GM03348 (cell line): ENCODE results near the gene FBN2.
A peak's percentile ranks its signal among the peaks of the same experiment; 100 is the strongest.
"Not testable (repeated sequence)": the region's sequence is repeated elsewhere in the genome, so short reads cannot be mapped to it uniquely, and the experiment has no call there.

Experiments used
- DNase-seq: peaks from one replicate; pipeline ENCODE4 v3.0.0; 2012; ENCODE audit warnings: low spot score

FBN2 gene

DNA sequence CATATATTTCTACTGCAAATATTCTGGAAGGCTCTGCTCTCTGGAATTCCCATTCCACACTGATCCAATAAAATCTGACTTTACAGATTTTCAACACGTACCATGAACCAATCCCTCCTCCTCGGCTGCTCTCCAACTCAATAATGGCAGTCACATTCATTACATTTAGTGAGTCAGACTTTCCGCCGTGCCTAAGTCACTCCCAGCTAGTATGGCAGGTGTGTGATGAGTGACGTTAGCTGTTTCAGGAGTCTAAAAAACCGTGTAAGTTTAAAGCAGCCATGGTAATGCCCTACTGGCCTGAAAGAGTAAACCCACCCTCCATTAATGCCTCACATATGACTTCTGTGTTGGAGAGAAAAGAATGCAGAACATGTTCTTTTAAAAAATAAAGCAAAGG, 3.3 kb downstream of the FBN2 start:
- no peak for DNase-seq

- DNase-seq: no peak
These were observed 5.3 kb downstream of the FBN2 start for GRCh38 chr5:128532776-128533175.

GRCh38 chr5:128532127-128532526, 5.9 kb downstream of the FBN2 start:
- DNase-seq: no peak

DNA sequence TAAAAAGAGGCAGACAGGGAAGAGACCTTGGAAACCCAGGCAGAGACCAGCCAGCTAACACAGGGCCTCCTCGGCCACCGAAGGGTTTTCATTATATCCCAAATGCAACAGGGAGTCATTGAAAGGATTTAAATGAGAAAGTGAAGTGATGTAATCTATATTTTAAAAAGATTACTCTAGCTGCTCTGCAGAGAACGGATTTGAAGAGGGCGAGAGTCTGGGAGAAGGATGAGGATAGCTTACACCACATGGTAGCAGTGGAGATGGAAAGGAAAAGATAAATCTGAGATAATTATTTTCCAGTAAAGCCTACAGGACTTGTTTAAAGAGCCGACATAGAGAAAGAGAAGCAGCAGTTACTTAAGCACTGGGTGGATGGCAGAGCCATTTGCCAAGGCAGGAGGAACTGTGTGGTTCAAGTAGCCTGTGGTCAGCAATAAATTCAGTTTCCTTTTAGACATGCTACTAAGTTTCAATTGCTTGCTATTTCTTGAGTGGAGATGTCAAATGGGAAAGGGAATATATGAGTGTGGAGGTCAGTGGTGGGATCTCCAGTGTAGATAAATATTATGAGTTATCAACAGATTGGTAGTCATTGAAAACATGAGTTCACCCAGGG, 9.3 kb downstream of the FBN2 start:
- DNase-seq: no peak

GRCh38 chr5:128528126-128528525, 9.9 kb downstream of the FBN2 start:
- no peak for DNase-seq

DNA sequence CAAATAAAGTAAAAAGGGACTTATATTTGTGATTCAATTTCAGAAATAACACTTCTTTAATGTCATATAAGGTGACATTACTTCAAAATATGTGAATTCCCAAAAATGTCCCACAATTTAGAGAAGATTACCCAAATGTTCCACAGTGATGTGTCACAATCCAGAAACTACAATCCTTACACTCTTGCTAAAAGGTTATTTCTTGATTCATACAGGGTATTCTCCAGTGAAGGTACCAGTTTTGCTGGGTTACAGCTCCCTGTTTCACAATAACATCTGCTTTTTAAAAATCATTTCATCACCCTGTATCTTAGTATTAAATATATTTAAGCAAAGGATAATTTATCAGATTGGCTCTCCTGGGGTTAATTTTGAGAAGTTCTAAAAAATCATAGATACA, 11.0 kb downstream of the FBN2 start:
- no peak for DNase-seq

GRCh38 chr5:128522336-128522735, 15.7 kb downstream of the FBN2 start:
- DNase-seq: no peak

DNA sequence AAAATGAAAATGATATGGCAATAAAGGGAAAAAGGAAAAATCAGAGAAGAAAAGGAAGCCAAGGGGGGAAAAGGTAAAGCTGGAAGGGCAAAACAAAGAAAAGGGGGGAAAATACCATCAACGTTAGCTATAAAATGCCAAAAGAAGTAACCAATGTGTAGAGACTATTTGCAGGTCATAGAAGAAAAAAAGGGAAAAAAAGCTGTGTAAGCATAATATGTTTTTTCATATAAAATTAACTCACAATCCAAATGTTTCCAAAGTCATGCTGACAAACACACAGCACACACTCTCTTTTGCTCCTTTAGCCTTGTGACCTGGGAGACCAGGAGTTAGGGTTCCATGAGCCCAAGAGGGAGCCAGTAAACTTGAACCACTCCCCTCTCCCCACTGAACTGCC, 18.2 kb downstream of the FBN2 start:
- no peak for DNase-seq

DNA sequence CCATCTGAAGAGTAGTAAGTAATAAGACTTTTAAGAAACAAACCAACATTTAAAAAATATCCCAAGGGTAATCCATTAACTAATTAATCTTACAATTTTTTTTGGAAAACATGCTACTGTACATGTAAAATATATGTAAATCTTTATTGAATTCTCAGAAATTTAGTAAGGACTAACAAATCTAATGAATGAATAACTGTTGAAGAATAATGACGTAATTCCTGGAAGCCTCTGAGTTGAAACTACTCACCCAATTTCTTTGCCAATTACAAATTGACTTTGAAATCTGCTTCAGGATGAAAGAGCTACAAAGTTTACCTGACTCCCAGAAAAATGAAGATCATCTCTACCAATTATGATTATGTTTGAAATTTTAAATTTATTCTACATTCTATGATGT, 21.1 kb downstream of the FBN2 start:
- no peak for DNase-seq

DNA sequence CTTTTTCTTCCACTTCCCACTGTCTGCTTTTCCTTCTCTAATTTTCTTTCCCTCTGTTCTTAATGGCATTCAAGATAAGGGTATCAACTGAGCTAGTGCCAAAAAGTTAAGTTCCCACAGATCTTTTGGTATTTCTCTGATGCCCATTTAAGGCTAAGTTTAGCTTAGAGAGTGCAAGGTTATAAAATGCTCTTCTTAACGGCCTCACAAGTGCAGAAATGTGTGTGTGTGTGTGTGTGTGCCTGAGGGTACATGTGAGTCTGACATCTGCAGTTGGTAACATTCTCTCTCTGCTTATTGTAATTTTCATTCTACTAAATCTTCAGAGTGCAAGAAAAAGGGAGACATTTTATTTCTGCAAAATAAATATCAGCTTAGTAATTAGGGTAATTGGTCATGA, 24.2 kb downstream of the FBN2 start:
- DNase-seq: no peak

DNA sequence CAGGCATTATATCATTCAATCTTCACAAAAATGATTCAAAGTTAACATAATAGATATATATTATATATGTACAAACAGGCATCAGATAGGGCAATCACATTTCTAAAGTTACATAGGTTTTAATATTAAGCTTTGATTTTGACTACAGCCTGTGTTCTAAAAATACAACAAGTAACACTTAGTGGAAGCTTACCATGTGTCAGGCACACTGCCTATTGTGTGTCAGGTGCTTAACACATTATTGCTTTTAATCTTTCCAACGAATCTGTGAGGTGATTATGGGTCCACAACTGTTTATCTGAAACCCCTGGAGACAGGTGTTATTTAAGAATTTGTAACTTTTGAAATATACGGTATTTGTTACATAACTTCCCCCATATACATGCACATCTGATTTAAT, 25.2 kb downstream of the FBN2 start:
- no peak for DNase-seq

GRCh38 chr5:128506643-128507042, 31.4 kb downstream of the FBN2 start:
- no peak for DNase-seq

DNA sequence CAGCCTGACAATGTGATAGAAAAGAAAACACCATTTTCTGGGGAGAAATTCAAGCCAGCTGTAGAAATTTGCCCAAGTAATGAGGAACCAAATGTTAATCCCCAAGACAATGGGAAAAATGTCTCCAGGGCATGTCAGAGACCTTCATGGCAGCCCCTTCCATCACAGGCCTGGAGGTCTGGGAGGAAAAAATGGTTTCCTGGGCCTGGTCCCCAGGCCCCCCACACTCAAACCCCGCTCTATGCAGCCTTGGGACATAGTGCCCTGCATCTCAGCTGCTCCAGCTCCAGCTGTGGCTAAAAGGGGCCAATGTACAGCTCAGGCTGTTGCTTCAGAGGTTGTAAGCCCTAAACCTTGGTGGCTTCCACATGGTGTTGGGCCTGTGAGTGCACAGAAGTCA, 34.3 kb downstream of the FBN2 start:
- DNase-seq: not testable (repeated sequence)

DNA sequence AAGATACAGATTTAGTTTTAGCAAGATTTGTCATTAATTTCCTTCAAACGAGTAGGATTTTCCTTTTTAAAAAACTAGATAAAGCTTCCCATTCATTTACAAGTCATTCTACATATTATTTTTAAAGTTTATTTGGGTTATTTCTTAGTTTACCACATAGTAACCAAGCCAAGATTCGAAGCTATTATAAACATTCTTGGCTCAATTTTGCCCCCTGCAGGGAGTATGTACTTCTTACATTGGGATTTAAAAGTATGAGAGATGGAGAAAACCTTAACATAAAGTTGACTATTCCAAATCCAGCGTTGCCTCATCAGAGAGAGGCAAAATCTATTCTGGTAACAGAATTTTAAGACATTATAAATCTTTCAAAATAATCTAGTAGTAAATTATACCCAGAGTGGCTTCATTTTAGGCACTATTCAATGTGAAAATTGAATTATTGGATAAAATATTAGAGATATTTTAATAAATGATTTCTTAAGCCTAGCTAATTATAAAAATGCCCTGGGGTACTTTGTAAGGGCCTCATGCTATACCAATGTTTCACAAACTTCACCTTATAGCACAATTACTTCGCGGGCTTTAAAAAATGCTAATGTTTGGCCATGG, 39.1 kb downstream of the FBN2 start:
- peak; percentile 51 for DNase-seq

DNA sequence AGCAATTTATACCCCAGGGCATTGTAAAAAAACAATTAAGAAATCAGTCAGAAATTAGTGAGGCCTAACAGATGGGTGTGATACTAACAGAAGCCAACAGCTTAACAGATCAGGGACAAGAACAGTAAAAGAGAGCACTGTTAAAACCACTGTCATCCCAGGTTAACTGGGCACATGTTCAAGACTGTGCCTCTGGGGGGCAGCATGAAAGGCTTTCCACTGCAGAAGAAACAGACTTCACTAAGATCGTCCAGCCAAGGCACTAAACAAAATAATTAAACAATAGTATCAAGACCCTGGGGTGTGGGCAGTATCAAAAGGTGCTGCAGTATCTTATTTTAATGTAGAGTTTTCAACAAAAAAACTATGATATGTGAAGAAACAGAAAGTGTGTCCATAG, 43.5 kb downstream of the FBN2 start:
- no peak for DNase-seq

DNA sequence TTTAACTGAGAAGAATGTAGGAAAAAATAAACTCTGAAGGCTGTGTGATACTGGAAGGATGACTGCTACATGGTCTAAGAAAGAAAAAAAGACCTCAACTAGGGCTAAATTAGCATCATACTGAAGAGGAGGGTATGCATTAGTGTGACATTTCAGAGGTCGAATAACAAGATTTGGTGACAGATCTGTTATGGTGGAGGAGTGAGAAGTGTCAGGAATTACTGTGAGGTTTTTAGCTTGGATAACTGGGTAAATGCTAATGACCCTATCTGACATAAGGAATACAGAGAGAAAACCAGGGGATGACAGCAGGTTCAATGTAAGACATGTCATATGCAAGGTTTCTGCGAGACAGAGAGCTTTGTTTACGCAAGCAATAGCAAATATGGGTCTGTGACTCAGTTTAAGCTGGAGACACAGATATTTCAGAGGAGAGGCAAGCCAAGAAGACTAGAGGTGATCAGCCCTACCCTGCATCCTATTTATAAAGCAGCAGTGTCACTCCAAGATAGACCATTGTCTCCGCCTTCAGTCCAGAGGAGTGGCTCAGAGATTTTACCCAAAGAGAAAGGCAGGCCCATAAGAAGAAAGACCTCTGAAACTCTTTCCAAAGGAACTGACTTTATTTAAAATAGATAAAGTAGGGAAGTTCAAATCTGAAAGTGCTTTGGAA, 44.3 kb downstream of the FBN2 start:
- no peak for DNase-seq

- DNase-seq: no peak
These were observed 46.8 kb downstream of the FBN2 start for GRCh38 chr5:128491291-128491690.

GRCh38 chr5:128490761-128491160, 47.3 kb downstream of the FBN2 start:
- no peak for DNase-seq

DNA sequence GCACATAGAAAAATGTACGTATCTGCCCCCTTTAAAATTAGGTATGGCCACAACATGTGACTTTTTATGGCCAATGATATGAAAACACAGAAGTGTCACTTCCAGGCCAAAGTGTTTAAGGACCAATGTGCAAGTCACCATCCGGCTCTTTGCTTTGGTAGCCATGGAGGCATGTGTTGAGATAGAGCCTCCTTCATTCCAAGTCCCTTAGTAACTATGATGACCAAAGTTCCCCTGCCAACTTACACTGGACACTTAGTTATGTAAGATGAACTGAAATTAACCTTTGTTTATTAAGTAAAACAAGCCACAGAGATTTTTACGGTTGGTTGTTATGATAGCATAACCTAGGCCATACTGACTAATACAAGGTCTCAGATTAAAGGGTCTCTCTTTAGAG, 51.0 kb downstream of the FBN2 start:
- no peak for DNase-seq

DNA sequence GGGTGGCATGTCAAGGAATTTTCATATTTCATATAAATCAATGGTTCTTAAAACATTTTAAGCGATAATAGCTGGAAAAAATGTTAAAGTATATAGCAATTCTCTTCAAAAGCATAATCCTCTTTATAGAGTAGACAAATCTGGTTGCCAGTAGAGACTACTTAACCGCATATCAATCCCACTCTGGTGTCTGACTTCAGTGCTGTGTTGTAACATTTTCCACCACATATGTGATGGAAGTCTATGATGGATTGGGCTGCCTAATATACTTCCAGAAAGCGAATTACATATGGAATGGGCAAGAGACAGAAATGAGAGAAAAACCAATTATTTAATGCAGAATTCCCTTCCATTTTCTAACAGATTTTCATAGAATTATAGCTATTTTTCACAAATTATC, 54.3 kb downstream of the FBN2 start:
- DNase-seq: no peak

DNA sequence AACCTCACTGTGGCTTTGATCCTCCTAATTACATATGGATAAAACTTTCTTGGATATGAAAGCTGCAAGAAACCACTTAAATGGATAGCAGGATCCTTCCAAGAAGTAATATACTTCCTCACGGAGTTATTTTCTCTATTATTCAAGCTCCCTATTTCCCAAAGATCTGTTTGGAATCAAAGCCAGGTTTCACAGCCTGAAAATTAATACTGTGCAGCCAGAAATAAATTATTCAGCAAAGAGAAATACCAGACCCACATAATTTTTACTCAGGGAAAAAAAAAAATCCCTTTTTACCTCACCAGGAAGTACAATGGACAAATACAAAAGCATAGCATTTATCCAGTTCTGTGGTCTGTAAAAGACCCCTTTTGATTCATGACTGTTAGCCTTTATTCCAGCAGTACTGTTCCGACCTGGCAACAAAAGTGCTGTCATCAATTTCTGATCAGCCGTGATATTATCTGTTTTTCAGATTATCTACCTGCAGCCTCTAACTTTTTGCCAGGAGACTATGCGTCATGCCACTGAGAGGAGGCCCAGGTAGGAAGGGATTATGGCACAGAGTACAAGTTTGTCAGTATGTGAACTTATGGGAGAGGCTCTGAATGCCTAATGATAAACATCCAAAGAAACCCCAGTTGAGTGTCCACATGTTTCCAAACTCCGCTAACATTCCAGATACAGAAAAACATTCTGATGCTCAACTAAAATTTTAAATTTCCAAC, 57.0 kb downstream of the FBN2 start:
- no peak for DNase-seq

DNA sequence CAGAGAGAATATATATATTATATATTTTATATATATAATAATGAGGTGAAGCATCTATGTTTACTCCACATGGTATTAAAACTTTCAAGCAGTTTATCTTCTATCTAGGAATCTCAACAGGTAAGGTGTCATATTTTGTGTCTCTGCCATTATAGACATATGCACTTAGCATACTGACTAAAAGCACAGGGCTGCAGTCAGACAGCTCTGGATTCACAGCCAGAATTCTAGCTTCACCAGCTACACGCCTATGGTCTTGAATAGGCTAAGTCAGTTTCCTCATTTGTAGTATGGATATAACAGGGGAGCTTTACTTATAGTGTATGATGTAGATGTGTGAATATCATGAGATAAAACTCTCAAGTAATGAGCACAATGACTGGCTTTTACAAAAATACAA, 57.9 kb downstream of the FBN2 start:
- DNase-seq: no peak
